Jurkat, Clone E6-1 (cell line): ENCODE measurements around the gene LMTK2.
"Not testable (repeated sequence)": the region's sequence is repeated elsewhere in the genome, so short reads cannot be mapped to it uniquely, and the experiment has no call there.

ENCODE experiments used
- DNase-seq: peaks from one replicate; pipeline ENCODE4 v3.0.0-alpha.2; 2011; ENCODE audit warnings: low read depth, low spot score
- H3K4me3 ChIP-seq: 2 replicates; pipeline ENCODE4 v1.5.1; 2011; ENCODE audit warnings: mild to moderate bottlenecking, low read length, control low read depth, moderate library complexity

Gene LMTK2

DNA sequence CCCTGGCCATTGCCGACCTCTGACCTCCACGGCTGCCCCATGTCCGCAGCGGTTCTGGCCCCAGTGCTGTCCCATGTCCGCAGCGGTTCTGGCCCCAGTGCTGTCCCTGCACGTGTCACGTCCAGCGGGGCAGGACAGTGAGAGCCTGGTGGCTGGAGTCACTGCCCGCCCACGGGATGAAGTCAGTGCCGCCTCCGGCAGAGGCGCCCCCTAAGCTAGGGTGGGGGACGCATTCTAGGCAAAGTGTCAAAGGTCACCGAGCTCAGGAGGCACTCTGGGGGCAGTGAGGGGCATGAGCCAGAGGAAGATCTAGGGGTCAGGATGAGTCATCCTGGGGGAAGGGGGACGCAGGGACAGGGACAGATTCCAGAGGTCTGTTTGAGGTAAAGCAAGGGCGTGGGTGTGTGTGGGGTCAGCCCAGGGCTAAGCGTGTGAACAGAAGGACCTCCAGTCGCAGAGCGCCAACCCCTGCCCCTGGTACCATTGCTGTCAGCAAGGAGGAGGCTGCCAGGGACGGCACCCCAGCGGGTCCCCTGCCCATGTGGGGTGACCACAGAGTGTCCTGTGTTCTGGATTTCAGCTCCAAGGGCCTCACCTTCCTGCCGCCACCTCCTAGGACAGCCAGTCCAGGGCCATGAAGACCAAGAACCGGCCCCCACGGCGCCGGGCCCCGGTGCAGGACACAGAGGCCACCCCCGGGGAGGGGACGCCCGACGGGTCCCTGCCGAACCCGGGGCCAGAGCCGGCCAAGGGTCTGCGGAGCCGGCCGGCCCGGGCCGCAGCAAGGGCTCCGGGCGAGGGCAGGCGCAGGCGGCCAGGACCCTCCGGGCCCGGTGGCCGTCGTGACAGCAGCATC is 105.2 kb downstream of the LMTK2 start:
- H3K4me3 ChIP-seq = no peak overlapping the region
- DNase-seq = no peak

DNA sequence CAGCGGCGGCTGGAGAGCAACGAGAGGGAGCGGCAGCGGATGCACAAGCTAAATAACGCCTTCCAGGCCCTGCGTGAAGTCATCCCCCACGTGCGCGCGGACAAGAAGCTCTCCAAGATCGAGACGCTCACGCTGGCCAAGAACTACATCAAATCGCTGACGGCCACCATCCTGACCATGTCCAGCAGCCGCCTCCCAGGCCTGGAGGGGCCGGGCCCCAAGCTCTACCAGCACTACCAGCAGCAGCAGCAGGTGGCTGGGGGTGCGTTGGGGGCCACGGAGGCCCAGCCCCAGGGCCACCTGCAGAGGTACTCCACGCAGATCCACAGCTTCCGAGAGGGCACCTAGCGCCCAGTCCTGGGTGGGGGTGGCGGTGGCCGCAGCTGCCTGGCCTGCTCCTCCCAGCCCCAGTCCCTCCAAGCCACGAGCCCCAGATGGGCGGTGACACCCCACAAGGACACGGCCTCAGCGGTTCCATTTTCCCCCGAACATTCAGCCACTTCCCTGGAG is 105.9 kb downstream of the LMTK2 start:
- DNase-seq = no peak
- no peak overlapping the region for H3K4me3 ChIP-seq

DNA sequence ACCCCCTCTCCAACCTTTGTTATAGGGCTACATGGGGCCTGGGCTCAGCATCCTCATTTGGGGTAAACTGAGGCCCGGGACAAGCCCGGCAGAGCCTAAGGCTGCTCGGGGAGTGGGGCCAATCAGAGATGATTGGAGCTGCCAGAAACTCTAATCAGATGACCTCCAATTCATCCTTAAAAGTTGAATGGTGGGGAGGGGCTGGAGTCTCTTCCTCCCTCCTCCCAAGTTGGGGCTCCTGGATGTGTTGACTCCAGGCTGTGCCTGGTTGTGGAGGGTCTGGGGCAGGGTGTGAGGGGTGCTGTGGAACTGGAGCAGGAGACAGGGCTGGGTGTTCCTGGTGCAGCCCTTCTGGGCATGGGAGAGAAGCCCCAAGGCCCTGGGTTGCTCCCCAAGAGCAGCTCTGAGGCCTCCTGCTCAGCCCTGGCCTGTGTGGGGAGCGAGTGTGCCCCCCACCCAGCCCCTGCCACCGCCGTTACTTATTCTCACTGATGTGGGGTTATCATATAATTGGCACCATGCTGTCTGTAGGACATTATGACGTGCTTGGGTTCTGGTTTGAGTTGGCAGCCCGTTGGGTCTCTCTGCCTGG is 106.7 kb downstream of the LMTK2 start:
- DNase-seq = no peak
- no peak overlapping the region for H3K4me3 ChIP-seq

DNA sequence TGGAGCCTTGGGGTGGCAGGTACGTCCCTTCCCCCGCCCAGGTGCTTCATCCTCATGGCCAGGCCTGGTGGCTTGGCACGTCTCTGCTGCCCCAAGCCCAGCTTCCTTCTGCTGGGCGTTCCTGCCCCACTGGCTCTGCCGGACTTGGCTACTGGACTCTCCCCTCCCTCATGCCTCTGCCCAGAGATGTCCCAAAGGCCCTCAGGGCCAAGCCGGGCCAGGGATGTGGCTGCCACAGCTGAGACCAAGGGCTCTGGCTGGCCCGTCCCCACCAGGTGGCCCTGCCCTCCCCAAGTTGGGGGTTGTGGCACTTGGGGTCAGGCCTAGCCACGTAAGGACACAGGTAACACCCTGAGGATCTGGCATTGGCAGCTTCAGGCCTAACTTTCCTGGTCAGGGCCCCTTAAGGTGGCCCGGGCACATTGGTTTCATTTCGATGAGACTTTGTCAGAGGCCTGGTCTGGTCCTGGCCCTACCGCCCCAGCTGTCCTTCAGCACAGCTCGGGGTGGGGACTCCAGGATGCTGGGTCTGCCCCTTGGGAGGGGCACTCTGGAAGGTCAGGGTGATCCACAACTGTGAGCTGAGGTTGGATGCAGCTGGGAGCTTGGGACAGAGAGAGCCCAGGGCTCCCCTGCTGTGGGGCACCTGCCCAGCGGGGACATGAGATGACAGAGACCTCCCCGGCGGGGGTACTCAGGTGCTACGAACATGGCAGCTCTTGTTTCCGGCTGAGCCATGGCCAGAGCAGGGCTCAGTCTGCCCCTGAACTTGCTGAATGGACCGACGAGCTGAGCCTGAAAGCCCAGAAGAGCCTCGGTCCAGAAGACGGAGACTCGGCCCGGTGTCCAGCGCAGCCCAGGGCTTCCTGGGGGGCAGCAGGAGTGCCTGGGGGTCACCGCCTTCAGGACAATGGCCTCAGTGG is 107.5 kb downstream of the LMTK2 start:
- no peak for DNase-seq
- no peak overlapping the region for H3K4me3 ChIP-seq

DNA sequence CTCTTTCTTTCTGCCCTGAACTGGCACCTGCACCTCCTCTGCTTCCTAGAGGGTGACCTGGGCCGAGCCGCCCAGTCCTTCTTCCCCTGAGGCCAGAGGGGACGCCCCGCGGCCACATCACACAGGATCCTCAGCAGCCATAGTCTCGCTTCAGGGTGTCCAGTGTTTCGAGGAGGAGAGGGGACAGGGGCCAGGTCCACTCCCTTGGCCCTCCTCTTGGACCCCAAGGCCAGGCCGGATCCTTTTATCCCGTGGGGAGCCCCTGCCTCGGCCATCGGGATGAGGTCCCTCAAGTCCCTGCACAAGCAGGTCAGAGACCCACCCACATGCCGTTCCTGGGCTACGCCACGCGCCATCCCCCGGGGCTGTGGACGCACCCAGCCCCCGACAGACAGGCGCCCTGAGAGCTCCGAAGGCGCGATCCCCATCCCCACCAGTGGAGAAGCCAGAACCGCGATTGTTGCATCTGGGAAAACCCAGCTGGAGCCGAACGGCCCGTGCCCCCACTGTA is 108.2 kb downstream of the LMTK2 start:
- DNase-seq = no peak

DNA sequence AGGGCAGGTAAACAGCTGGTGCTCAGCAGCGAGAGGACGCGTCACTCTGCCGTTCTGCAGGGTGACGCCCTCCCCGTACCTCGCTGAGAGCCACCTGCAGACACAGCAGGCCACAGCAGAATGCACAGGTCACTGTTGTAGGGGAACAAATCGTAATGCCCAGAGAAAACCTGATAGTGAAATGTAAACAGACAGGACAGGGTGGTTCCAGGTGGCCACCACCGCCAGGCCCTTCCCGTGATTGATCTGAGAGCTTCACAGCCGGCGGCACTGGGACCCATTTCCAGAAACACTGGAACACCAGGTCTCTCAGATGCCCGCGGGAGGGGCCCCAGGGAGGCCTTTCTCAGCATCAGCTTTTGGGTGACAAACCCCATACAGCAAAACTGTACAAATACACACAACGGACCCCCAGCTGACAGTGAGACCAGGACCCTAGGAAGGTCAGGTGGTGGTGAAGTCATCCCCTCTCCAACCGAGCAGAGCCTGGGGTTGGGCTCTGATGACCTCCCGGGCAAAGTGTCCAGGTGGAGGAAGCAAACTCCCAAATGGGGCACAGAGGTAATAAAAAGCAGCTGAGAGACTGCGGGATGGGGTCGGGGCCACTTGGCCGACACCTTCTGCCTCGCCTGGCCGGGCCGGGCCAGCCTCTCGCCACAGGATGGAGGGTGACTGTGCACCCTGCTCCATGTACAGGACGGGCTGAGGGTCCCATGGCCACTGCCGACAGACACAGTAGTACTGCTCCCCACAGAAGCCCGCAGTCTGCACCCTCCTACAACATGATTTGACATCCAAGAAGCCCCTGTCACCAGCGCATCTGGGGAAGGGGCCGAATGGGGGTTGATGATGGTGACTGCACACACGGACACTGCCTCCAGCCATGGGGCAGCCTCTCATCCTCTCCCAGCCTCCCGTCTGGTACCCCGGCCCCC is 109.2 kb downstream of the LMTK2 start:
- no peak for DNase-seq
- H3K4me3 ChIP-seq = no peak overlapping the region

More for the DNA sequence above, 108.2 kb downstream of the LMTK2 start:
- no peak overlapping the region for H3K4me3 ChIP-seq

DNA sequence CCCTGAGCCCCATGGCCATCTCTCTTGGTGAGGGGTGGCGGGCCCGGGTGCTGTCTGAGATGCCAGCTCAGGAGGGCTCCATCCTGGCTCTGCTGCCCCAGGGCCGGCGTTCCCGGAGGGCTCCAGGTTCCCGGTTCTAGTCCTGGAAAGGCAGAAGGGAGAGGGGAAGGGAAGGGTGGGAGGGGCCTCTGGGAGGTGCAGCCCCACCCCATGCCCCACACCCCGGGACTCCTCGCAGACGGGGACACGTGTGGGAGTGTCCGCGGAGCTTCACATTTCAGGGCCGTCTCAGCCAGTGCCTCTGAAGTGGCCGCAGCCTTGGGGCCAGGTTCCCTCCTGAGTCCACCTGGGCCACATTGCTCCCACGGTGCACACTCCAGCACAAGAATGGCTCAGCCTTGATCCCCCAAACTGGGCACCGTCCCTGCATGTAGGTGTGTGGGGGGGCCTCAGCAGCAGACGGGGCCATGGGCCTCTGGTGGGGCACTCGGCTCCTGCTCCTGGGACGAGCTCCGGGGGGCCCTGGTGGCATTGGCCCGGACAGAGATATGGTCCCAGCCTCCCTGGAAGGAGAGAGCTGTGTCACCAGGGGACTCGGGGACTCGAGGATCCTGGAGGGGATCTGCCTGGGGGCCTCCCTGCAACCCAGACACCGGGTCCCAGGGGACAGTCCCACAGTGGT is 110.4 kb downstream of the LMTK2 start:
- H3K4me3 ChIP-seq = no peak overlapping the region
- no peak for DNase-seq

DNA sequence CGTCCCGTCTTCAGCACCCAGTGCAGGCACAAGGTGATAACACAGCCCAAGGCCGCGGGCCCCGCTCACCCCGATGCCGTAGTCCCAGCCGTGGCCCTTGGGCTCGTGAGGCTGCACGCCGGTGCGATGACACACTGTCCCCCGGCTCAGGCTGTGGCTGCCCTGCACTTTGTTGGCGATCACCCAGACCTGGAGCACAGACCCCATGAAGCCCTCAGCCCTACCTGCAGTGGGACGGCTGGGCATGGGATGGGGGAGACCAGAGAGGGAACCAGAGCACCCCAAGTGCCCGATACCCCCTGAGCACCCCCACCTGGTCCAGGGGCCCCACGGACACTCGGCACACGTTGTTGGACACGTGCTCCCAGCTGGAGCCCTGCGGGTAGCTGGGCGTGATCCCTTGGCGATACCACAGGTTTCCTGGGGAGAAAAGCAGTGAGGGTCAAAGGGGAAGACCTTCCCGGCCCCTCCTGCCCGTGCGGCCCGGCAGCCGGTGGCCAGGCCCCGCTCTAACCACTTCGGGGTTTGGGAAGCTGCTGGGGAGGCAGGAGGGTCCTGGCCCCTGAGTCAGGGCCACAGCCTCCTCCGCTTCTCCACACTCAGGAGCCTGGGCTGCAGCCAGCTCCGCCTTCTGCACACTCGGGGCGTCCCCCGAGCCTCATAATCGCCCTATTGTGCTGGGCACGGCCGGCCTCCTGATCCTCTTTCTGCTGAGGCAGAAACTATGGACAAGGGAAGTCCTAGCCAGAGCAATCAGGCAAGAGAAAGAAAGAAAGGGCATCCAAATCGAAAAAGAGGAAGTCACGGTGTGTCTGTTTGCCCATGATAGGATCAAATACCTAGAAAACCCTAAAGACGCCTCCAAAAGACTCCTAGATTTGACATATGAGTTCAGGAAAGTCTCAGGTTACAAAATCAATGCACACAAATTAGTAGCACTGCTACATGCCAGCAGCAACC is 111.2 kb downstream of the LMTK2 start:
- no peak for DNase-seq
- H3K4me3 ChIP-seq = no peak overlapping the region

DNA sequence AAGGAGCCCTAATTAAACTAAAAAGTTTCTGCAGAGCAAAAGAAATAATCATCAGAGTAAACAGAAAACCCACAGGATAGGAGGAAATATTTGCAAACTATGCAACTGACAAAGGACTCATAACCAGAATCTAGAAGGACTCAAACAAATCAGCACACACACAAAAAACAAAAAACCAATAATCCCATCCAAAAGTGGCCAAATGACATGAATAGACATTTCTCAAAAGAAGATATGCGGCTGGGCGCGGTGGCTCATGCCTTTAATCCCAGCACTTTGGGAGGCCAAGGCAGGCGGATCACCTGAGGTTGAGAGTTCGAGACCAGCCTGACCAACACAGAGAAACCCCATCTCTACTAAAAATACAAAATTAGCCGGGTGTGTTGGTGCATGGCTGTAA is 112.7 kb downstream of the LMTK2 start:
- not testable (repeated sequence) for DNase-seq, H3K4me3 ChIP-seq

DNA sequence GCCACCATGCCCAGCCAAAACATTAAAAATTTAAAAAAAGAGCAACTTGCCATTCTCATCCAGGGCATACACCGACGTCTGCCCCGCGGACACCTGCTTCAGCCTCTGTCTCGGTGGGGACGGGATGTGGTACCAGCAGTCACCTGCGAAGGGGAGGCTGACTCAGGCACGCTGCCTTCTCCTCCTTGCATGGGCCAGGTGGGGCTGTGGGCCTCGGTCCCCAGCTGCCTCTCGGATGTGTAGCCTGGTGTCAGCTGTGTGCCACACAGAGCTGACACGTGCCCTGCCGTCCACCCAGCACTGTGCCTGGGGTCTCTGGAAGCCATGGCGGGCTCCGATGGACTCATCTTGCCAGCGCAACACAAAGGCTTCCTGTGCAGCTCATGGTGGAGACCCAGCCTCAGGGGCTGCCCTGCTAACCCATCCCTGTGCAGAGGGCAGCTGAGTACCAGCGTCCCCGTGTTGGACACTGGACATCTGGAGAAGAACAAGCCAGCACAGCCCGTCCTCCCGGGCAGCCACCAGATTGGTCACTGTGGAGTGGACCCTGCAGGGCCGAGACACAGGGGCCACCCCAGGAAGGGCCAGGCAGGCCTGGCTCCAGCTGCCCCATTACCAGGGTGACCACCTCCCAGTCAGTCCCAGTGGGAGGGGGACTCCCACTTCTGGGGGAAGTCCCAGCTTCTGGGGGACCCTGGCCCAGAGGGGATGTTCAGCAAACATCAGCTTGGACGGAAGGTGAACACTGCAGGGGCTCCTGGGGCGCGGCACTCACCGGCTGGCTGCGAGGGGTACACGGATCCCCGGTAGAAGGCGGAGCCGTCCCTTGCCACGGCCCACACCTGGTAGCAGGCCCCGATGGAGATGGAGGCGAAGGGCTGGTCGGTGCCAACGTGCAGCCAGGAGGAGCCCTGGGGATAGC is 115.2 kb downstream of the LMTK2 start:
- DNase-seq = no peak
- no peak overlapping the region for H3K4me3 ChIP-seq

DNA sequence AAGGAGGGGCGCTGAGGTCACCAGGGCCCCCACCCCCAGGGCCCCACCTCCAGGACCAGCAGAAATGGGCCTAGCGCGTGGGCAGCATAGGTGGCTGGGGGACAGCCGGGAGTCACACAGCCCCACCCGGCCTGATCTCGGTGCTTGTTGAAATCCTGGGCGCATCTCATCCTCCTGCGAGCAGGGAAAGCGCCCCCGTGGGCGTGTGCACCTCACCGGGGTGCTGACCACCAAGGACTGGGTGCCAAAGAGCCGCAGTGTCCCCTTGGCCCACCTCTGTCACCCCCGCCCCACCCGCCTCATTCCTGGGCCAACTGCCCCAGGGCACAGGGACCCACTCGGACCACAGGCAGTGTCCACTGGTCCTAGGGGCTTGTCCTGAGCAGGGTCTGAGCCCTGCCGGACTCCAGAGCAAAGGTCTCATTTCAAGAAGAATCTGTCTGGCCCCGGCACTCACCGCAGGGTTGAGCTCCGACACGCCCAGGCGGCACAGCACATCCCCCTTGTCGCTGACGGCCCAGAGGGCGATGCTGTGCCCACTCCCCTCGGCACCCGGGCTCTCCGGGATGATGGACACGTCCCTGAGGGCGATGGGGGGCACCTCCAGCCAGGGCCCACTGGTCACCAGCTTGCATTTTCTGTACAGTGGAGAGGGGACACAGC is 116.0 kb downstream of the LMTK2 start:
- H3K4me3 ChIP-seq = no peak overlapping the region
- DNase-seq = no peak

DNA sequence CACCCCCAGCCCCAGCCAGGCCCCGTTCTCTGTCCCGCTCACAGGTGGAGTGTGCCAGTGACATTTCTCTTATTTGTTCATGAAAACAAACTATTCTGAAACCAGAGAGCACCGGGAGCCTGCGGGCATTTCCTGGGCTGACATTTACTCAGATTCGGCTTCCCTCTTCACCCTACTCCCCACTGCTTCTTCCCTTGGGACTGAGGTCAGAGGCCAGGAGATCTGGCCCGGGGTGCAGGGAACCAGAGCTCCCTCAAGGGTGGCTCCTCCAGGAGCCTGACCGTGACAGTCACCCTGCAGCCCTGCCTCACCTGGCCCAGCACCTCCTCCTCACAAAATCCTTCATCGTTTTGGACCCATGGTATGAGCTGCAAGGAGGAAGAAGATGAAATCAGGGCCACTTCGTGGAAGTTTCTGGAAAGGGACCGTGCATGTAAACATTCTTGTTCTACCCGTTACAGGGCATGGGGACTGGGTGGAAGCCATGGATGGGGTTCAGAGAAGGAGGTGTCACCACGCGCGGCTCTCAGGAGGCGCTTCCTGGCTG is 116.8 kb downstream of the LMTK2 start:
- no peak for DNase-seq
- no peak overlapping the region for H3K4me3 ChIP-seq

DNA sequence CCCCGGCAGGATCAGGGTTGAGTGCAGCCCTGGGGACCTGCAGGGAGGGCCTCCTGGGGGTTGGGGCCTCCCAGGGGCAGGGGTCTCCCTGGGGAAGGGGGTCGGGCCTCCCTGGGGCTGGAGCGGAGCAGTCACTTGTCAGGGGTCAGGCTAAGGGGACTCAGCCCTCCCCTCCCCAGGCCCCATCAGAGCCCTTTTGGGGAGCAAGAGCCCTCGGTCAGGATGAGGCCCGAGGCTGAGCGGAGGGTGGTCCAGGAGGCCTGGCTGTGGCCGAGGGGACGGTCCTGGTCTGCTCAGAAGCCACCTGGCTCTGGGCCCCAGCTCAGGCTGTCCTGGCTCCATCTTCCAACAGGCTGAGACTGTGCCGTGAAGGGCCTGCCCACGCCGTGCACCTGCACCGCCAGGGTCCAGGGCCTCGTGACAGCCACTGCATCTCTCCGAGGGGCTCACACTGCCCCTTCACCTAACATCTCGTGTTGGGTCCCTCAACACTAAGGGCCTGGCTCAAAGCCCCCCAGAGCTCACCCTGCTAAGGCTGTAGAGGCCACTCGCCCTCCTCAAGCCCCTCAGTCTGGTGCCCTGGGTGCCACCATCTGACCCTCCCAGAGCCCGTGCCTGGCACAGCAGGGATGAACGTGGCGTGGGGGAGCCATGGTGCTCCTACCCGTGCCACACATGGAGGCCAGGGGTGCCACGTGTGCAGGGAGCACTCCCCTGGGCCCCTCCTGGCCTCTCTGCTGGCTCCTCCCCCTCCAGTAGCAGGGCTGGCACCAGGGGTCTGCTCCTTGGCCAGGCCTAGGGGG is 117.4 kb downstream of the LMTK2 start:
- DNase-seq = no peak
- H3K4me3 ChIP-seq = no peak overlapping the region

DNA sequence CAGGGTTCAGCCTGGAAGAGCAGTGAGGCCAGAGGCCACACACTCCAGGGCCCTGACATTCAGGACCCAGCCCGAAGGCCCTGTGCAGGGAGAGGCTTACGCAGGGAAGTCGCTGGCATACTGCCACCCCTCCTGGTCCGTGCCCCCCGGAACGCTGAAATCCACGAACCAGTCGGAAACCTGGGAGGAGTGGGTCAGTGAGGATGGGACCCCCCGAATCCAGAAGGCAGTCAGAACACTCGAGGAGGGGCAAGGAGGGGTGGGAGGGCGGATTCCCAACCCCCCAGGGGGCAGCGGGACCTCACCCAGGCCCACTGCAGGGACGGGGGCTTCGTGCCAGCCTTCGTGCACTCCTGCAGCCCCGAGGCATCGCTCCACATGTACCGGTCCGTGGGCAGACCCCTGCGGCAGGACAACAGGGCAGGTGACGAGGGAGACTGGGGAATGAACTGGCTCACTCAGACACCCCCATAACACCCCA is 118.1 kb downstream of the LMTK2 start:
- no peak for DNase-seq
- no peak overlapping the region for H3K4me3 ChIP-seq
